NCI-H2107 treated with DMSO at 0.1 percent for 48 hours (cell line): Measurements from ENCODE around the gene LARP1.
"Not testable (repeated sequence)": the region's sequence is repeated elsewhere in the genome, so short reads cannot be mapped to it uniquely, and the experiment has no call there.

Source experiments
- DNase-seq: peaks from one replicate; lab custom pipeline; 2025; ENCODE audit not compliant: unreplicated experiment; lab: John Stamatoyannopoulos, UW

The LARP1 gene

GRCh38 chr5:154755361-154756008 lies at the start of gene LARP1:
LARP1 (plus strand) TSS chr5:154755377; CDS start chr5:154755758, 381 bp downstream.
- DNase-seq = no peak

GRCh38 chr5:154706416-154706815 lies 48.8 kb upstream of the LARP1 start:
- no peak for DNase-seq

DNA sequence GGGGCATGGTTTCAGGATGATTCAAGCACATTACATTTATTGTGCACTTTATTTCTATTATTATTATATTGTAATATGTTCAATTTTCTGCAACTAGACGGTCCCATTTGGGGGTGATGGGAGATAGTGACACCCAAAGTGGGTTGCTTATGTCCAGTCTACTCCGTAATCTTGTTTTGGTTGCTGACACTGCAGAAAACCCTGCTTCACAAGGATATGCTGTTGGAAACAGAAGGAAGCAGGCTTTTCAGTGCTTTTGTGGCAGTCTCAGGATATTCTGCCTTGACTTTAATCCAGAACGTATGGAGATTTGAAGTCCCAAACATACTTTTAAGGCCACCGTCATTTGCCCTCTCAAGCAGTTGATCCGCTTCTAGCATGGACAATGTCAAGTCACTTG lies 47.5 kb upstream of the LARP1 start:
- no peak for DNase-seq

DNA sequence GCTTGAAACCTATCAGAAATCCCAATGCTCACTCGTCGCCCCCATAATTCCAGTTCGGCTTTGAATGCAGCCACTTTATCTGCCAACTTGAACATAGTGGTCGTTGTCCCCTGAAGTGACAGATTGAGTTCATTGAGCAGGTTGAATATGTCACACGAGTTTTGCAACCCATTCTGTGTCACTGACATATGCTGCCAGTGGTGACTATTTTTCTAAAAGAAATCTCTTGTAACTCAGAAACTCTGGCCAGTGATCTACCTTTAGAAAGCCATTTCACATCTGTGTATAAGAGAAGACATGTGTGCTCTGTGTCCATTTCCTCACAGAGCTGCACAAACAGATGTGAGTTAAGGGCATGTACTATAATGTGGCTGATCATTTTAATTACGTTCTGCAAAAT lies 47.0 kb upstream of the LARP1 start:
- DNase-seq = no peak

DNA sequence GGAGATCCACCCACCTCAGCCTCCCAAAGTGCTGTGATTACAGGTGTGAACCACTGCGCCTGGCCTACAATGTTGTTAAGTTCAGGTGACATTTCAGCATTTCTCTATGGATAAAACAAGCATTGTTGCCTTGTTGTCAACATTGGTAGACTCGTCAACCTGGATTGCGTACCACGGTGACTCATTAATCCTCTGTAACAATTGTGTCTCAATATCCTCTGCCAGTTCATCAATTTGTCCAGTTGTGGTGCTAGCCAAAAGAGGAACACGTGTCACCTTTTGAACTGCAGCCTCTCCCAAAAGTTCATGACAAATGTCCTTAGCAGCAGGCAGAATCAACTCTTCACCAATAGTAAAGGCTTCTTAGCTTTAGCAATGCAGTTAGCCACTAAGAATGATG lies 46.3 kb upstream of the LARP1 start:
- DNase-seq = no peak

DNA sequence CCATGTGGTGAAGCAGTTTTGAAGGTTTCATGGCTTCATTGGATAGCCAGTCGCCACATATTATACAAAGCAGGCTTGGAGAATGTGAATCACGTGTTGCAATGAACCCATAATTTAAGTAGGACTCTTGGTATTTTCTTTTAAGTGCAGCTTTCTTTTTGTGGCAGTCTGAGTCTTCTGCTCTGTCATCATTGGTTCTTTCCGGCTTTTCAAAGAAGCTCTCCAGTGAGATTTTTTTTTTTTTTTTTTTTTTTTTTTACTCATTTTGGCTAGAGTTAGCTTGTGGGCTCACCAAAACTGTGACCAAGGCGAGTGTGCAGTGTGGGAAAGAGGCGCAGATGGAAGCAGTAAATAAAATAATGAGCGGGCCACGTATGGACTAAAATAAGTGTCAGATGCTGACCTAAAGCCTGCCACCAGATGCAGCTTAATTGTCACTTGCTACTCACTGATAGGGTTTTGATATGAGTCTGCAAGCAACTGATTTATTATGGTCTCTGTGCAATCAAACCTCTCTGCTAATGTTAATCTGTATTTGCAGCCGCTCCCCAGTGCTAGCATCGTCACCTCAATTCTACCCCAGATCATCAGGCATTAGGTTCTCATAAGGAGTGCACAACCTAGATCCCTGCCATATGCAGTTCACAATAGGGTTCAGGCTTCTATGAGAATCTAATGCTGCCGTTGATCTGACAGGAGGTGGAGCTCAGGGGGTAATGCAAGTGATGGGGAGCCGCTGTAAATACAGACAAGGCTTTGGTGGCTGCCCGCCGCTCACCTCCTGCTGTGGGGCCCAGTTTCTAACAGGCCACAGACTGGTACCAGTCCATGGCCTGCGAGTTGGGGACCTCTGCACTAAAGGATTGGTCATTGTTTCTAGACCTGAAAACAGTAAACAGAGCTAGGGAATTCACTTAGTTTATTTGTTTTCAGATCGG lies 45.5 kb upstream of the LARP1 start:
- DNase-seq = no peak

GRCh38 chr5:154712518-154713437 lies 42.4 kb upstream of the LARP1 start:
- peak; percentile 75 for DNase-seq

DNA sequence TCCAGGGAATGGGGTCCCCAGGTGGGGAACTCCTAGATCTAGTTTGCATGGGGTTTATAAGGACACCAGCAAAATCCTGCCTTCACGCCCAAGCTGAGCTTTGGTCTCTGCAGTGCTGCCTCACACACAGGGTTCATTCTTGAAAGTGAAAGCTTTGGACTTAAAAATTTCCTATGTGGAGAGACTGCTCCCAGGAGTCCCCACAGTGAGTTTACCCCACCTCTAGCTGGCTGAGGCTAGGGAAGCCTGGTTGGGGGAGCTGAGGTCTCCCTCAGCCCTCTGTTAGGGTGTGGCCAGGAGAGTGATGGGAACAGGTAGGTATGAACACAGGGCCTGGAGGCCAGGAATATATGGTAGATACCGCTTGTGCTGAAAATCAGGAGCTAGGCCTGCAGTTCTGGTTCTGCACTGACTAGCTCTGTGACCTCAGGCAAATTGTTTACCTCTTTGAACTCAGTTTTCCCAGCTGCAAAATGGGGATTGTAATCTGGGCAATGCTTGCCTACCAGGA lies 41.5 kb upstream of the LARP1 start:
- DNase-seq = peak; percentile 69

DNA sequence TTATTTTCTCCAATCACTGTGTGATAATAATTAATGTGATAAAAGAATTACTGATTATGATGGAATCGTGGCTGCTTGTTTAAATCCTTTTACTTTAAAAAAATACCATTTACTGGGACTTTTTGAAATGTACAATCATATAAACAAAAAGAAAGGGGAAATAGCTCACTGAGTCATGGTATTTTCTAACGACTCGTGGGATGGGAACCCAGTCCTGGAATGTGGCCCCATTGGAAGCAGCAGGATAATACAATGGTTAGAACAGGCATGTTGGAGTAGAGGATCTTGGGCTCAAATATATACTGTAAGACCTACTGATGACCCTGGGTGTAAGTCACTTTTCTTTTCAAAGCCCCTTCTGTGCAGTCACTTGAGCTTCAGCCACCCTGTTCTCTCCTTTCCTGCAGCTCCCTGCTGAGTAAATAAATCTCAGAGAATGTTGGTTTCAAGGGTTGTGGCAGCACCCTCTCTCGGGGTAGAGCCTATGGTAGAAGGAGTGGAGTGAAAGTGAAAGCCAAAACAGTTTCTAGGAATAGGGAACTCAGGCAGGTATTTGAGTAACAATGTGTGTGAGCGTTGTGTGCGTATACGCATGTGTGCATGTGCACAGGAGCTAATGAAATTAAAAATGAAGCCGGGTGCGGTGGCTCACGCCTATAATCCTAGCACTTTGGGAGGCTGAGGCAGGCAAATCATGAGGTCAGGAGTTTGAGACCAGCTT lies 40.8 kb upstream of the LARP1 start:
- DNase-seq = peak; percentile 62

GRCh38 chr5:154721481-154722058 lies 33.6 kb upstream of the LARP1 start:
- DNase-seq = no peak

GRCh38 chr5:154722097-154722496 lies 33.1 kb upstream of the LARP1 start:
- DNase-seq = no peak

- no peak for DNase-seq
Measured at GRCh38 chr5:154722936-154723335, 32.2 kb upstream of the LARP1 start.

- DNase-seq = no peak
Measured at GRCh38 chr5:154723740-154724505, 31.3 kb upstream of the LARP1 start.

- no peak for DNase-seq
Measured at GRCh38 chr5:154727361-154727760, 27.8 kb upstream of the LARP1 start.

DNA sequence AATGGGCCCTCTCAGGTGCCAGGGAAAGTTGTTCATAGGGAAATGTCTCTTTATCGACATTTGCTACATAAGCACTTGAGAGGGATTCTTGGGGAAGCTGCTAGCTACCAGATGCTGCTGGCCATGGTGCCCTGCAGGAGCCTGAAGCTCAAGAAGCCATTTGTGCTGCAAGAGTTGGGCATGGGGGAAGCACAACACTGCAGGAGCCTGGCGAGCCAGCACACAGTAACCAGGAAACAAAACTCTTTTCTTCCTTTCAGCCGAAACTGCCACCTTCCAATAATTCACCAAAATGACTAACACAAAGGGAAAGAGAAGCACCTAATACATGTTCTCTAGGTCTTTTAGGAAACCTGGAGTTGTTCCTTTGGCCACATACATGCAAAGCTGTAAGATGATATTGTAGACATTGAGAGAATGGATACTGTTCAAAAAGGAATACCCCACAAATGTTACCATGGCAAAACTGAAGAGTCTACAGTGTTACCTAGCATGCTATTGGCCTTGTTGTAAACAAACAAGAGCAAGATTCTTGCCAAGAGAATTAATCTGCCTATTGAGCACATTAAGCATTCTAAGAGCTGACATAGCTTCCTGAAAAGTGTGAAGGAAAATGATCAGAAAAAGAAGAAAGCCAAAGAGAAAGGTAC lies 26.1 kb upstream of the LARP1 start:
- no peak for DNase-seq

GRCh38 chr5:154729613-154730012 lies 25.6 kb upstream of the LARP1 start:
- DNase-seq = no peak

DNA sequence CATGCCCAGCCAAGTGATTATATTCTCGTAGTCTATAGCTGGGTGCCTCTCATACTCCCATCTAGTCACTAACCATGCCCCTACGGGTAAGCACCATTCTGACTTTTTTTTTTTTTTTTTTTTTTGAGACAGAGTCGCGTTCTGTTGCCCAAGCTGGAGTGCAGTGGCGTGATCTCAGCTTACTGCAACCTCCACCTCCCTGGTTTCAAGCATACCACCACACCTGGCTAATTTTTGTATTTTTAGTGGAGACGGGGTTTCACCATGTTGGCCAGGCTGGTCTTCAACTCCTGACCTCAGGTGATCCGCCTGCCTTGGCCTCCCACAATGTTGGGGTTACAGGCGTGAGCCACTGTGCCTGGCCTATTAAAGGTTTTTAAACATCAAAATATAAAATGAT lies 24.4 kb upstream of the LARP1 start:
- DNase-seq = not testable (repeated sequence)

DNA sequence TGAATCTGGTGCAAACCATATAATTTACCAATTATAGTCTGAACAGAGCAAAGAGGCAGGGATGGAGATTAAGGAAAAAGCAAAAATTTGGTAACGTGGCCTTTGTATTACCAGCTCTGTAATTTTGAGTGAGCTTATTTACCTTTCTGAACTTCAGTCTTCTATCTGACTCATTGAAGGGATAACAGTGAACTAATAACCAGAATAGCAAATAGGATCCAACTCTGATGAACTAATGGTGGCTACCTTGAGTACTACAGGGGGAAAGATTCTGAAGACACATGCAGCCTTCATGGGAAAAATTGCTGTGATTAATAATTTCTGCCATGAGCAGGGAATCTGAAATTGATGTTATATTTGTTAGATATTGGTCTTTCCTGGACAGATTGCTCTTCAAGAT lies 23.0 kb upstream of the LARP1 start:
- no peak for DNase-seq
